Heart left ventricle (tissue), 16 donors: ENCODE measurements around the gene ARHGAP1. TPM values are rescaled to one million over a fixed set of nuclear protein-coding genes. Genes with fewer than 3 reads are reported as not detected.

Experiments
- ATAC-seq, 4 donors: fragments of 200-7000 bp; cut with Tn5 transposase; one replicate each; pipeline ENCODE4 v1.9.1; 2020 to 2022; ENCODE audit warnings: moderate library complexity in 4 of 4, mild to moderate bottlenecking in 3 of 4, moderate number of reproducible peaks in 1 of 4
- DNase-seq, 5 donors: peaks; one replicate each; pipeline ENCODE4 v3.0.0-alpha.2; 2020
- H3K27ac ChIP-seq, 12 donors: fragments of 200-600 bp; sonication (generic) in 4 of 12; one replicate each; pipeline versions ENCODE4 v1.5.0 to v1.8.0; 2016 to 2022; ENCODE audit warnings: mild to moderate bottlenecking in 2 of 12
- H3K27me3 ChIP-seq, 9 donors: fragments of 200-600 bp; sonication (generic) in 2 of 9; one replicate each; pipeline versions ENCODE4 v1.5.1 to v1.8.0; 2016 to 2022; ENCODE audit warnings: mild to moderate bottlenecking in 3 of 9
- H3K36me3 ChIP-seq, 9 donors: fragments of 200-600 bp; sonication (generic) in 2 of 9; one replicate each; pipeline versions ENCODE4 v1.5.0 to v1.8.0; 2018 to 2022; ENCODE audit warnings: mild to moderate bottlenecking in 2 of 9
- H3K4me1 ChIP-seq, 12 donors: fragments of 200-600 bp; sonication (generic) in 4 of 12; one replicate each; pipeline versions ENCODE4 v1.5.0 to v1.8.0; 2016 to 2022; ENCODE audit warnings: mild to moderate bottlenecking in 3 of 12
- H3K4me3 ChIP-seq, 12 donors: fragments of 200-600 bp; sonication (generic) in 4 of 12; one replicate each; pipeline versions ENCODE4 v1.5.0 to v1.8.0; 2017 to 2022; ENCODE audit warnings: mild to moderate bottlenecking in 9 of 12, moderate library complexity in 4 of 12
- H3K9me3 ChIP-seq, 12 donors: fragments of 200-600 bp; sonication (generic) in 4 of 12; one replicate each; pipeline versions ENCODE4 v1.5.0 to v1.8.0; 2016 to 2022; ENCODE audit warnings: mild to moderate bottlenecking in 1 of 12
- POLR2A ChIP-seq, 2 donors: fragments of 450-650 bp; IDR thresholded peaks; one replicate each; pipeline ENCODE4 v1.6.1; 2017; ENCODE audit warnings: antibody characterized with exemption in 2 of 2, mild to moderate bottlenecking in 2 of 2, moderate library complexity in 2 of 2
- WGBS, 4 donors: extraction: QIAGEN DNeasy Blood & Tissue Kit in 2 of 4; methylation state at CpG; one replicate each; pipeline versions ENCODE4 v1.1.5 to v1.1.7; 2013 to 2018; 5-methylcytosine and 5-hydroxymethylcytosine counted together
- intact Hi-C, 10 donors: fragments of 100-400 bp; cut with DNase I; formaldehyde crosslinking; loops; one replicate each; pipeline versions ENCODE4 v1.11.1 to v1.14.2; 2022
- polyA plus RNA-seq, 2 donors: library from polyadenylated mRNA; stranded (reverse); fragments of 200-250 nt; gene quantifications; one replicate each; pipeline ENCODE4 v1.2.3, GENCODE V29; 2013
- total RNA-seq, 9 donors: library from RNA; depleted of rRNA in 2 of 9; stranded (reverse); fragments of >200 nt in 2 of 9; fragmentation: NEBNext Ultra II Directional in 3 of 9; extraction: Animal tissue kit (Norgen Biotek cat#: 25700) in 3 of 9; gene quantifications; one replicate each; pipeline versions ENCODE4 v1.1.0 to v1.2.4, GENCODE V29; 2016 to 2023
- TF ChIP-seq, protein P1 (sequence below), 12 donors: fragments of 200-600 bp; sonication (generic) in 4 of 12; IDR thresholded peaks; one replicate each; pipeline versions ENCODE4 v1.5.0 to v1.8.0; 2018 to 2022; ENCODE audit warnings: antibody characterized with exemption in 12 of 12, mild to moderate bottlenecking in 5 of 12
- donor health status: ischemic (EF 13 %, LVEDD 7.1; RV severe dilation, severe dysfunction).
- donor health status: healthy with polysubstance abuse.
- donor health status: DM: no; HTN: yes; CAD: no.
- donor health status: DM: no; HTN: no; CAD: no.
- donor health status: ischemic (EF 25% LVEDD 6.9; RV normal size, moderate dysfunction).
- donor health status: ischemic (EF 25% LVEDD 5.7; RV mildly dilated, moderate dysfunction).
- donor health status: healthy.
- donor health status: DM: yes; HTN: yes; CAD: no.
- donor health status: ischemic (EF 35%, LVEDD 5.7; RV mildly dilated, moderate dysfunction).
- donor health status: nonischemic (EF 11% LVEDD 7.7; RV severe dilation, severe dysfunction).
- donor health status: DM: yes; HTN: yes; CAD: no.
- donor health status: PGD.
- donor health status: ischemic (EF 29% LVEDD 5.4; RV normal size, mild dysfunction).
- donor health status: nonischemic (EF 23%, LVEDD 6.1; RV moderate dilation, normal function).

ARHGAP1 gene
- total and polyA plus RNA-seq, 11 donors, result 38.8 to 309 (median 75.3) TPM

DNA sequence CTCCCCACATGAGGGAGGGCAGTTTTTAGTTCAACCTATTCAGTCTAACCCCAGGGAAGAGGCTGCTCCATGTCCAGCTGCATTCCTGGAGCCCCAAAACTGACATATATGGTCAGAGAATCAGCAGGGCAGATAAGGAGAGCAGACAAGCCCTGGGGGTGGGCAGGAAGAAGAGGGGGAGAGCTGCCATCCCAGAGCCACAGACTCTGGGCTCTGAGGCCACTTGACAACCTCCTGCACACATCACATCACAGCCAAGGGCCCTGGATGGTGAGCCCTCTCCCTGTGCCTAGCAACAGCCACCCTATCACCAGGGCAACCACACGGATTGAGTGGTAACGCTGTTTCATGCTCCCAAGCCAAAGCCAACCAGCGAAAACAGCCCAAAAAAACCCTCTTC is 3.1 kb downstream of the ARHGAP1 start:
- 31 to 48% (median 41%) methylated on average over 3 of the region's 3 CpGs for WGBS, 4 donors
- TF ChIP-seq, protein P1, sequence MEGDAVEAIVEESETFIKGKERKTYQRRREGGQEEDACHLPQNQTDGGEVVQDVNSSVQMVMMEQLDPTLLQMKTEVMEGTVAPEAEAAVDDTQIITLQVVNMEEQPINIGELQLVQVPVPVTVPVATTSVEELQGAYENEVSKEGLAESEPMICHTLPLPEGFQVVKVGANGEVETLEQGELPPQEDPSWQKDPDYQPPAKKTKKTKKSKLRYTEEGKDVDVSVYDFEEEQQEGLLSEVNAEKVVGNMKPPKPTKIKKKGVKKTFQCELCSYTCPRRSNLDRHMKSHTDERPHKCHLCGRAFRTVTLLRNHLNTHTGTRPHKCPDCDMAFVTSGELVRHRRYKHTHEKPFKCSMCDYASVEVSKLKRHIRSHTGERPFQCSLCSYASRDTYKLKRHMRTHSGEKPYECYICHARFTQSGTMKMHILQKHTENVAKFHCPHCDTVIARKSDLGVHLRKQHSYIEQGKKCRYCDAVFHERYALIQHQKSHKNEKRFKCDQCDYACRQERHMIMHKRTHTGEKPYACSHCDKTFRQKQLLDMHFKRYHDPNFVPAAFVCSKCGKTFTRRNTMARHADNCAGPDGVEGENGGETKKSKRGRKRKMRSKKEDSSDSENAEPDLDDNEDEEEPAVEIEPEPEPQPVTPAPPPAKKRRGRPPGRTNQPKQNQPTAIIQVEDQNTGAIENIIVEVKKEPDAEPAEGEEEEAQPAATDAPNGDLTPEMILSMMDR (IDR thresholded peaks at IDR 0.05), result no peak
- DNase-seq, result peak in 3 of 5 donors; percentile 56 to 65 (median 57)
- ATAC-seq, result peak in 1 of 4 donors; percentile 38
- intact Hi-C loops, result no loop called here
- Histone ChIP-seq H3K27ac (peak overlapping the region in 10 of 12 donors; percentile 30 to 95 (median 70)), H3K4me1 (peaks cover 4 to 79% (median 67%) of the 10 kb centered on the region in 12 donors), H3K36me3 (peaks cover 0 to 49% (median 35%) of the 10 kb centered on the region in 9 donors), H3K4me3 (peak overlapping the region in 1 of 12 donors; percentile 100), H3K27me3 (no peaks in the 10 kb centered on the region), H3K9me3 (no peaks in the 10 kb centered on the region)

DNA sequence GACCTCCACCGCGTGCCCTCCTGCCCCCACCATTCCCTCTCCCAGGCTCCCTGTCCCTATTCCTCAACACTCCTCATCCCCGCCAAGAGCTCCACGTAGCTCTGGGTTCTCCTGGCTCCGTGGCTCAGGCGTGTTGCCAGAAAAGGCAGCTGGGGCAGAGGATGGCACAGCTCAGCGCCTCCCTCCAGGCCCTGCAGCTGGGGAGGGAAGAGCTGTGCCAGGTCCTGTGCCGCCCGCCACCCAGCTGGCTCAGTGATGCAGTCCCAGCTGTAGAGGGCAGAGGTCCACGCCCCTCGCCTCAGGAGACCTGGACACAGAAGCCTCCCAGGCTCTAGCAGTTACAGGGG is 4.2 kb downstream of the ARHGAP1 start:
- peaks cover 0 to 57% (median 43%) of the 10 kb centered on the region in 9 donors for H3K36me3 ChIP-seq
- DNase-seq (peak; percentile 80 to 91 (median 83)), ATAC-seq (peak; percentile 47 to 77 (median 66))
- 39 to 67% (median 63%) methylated on average over 11 of the region's 11 CpGs for WGBS, 4 donors
- peak overlapping the region in 11 of 12 donors; percentile 30 to 95 (median 68) for H3K27ac ChIP-seq
- H3K4me1 ChIP-seq, result peaks cover 4 to 69% (median 57%) of the 10 kb centered on the region in 12 donors
- intact Hi-C loops, result no loop called here
- no peaks in the 10 kb centered on the region for H3K27me3 ChIP-seq
- no peak for TF ChIP-seq POLR2A (IDR thresholded peaks at IDR 0.05)
- TF ChIP-seq, protein P1 (IDR thresholded peaks at IDR 0.05), result peak in 1 of 12 donors; percentile 13
- no peak overlapping the region for H3K4me3 ChIP-seq
- H3K9me3 ChIP-seq, result no peaks in the 10 kb centered on the region

DNA sequence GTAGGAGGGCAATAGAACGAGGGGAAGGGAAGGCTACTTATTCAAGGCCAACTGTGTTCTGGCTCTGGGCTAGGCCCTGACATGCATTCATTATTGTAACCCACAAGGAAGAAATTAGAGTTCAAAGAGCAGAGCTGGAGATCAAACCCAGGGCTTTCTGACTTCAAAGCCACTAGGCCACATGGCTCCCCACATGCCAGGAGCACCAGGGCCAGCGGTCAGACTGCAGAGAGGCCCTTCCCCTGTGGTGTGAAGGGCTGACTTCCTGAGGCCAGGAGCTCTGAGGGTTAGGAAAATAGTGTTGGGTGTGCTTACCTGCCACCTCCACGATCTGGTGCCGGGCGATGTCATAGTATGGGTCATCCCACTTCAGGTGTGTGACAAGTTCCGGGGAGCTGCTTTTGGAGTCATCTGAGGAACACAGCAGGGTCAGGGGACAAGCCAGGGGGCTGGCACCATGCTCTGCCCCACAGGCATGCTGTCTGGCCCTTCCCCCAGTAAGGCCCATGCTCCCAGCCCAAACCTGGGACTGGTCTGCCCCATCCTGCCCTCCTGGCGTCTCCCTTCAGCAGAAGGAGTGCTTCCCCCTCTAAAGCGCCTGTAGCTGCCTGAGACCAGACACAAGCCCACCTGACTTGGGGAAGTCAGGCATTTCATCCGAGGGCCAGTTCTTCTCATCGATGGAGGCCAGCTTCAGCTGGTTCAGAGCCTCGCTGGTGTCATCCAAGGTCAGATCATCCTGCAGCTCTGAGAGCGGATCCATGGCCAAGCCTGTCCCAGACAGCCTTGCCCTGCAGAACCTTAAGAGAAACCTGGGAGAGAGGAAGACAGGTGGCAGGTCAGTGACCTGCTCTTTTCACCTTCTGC is 4.8 kb downstream of the ARHGAP1 start:
- Histone ChIP-seq H3K4me1 (peaks cover 4 to 69% (median 56%) of the 10 kb centered on the region in 12 donors), H3K27me3 (no peaks in the 10 kb centered on the region), H3K9me3 (no peaks in the 10 kb centered on the region), H3K36me3 (peaks cover 0 to 63% (median 49%) of the 10 kb centered on the region in 9 donors), H3K27ac (peak overlapping the region in 11 of 12 donors; percentile 30 to 95 (median 72)), H3K4me3 (no peak overlapping the region)
- TF ChIP-seq, protein P1 (IDR thresholded peaks at IDR 0.05), result no peak
- TF ChIP-seq POLR2A (IDR thresholded peaks at IDR 0.05), result no peak
- ATAC-seq (no peak), DNase-seq (no peak)
- intact Hi-C loops, result no loop called here
- WGBS, 4 donors, result 76 to 93% (median 82%) methylated on average over 7 to 12 of the region's 12 CpGs

DNA sequence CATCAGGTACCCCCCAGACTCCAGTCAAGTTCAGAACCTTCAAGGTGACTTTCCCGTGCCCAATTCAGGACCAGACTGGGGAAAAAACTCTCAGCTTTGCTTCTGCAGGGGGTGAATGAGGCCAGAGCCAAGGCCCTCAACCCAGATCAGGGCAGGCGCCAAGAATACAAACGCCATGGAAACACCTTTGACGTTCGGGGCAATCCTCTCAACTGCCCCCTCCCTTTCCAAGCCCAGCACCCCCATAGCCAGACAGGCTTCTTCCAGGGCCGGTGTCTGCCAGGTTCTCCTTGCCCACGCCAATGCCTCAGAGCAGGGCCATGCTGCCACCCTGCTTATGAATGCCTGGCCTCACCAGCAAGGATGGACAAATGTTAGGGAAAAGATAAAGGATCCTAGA is 5.8 kb downstream of the ARHGAP1 start:
- Histone ChIP-seq H3K27ac (peak overlapping the region in 10 of 12 donors; percentile 30 to 95 (median 66)), H3K9me3 (no peaks in the 10 kb centered on the region), H3K4me3 (no peak overlapping the region), H3K27me3 (no peaks in the 10 kb centered on the region), H3K36me3 (peaks cover 0 to 72% (median 56%) of the 10 kb centered on the region in 9 donors), H3K4me1 (peaks cover 4 to 65% (median 55%) of the 10 kb centered on the region in 12 donors)
- ATAC-seq (no peak), DNase-seq (no peak)
- intact Hi-C loops, result no loop called here
- 60 to 75% (median 71%) methylated on average over 7 of the region's 7 CpGs for WGBS, 4 donors
- TF ChIP-seq, protein P1 (IDR thresholded peaks at IDR 0.05), result no peak
- no peak for TF ChIP-seq POLR2A (IDR thresholded peaks at IDR 0.05)
